T-helper 17 cell (primary cell): ENCODE data around the gene PEX5. TPM values are rescaled to one million over a fixed set of nuclear protein-coding genes. Genes with fewer than 3 reads are reported as not detected.

Experiments used
- total RNA-seq, 4 donors: library from RNA in 2 of 4; stranded (reverse) in 2 of 4; gene quantifications; one replicate each; pipeline ENCODE4 v1.2.3 and lab custom pipeline; 2022 to 2026

Gene PEX5
- total RNA-seq, 2 donors from 2014 or later = 13.1 to 14.6 TPM

Other genes starting within 250 kb of the PEX5 start
- gene RNU7-1, start 245.9 kb upstream of the PEX5 start, total RNA-seq = not detected
- 100 to 1,000 TPM; 192 to 226 TPM for gene C12orf57, start 245.7 kb upstream of the PEX5 start, total RNA-seq
- gene PTPN6, start 238.3 kb upstream of the PEX5 start, total RNA-seq = 100 to 1,000 TPM; 115 to 177 TPM
- 100 to 1,000 TPM; 145 to 150 TPM for gene PHB2, start 219.0 kb upstream of the PEX5 start, total RNA-seq
- gene EMG1, start 218.8 kb upstream of the PEX5 start, total RNA-seq = 10 to 100 TPM; 36.2 to 36.9 TPM
- 10 to 100 TPM; 34.3 to 45.2 TPM for gene LPCAT3, start 171.2 kb upstream of the PEX5 start, total RNA-seq
- 1 to 10 TPM; 2.9 to 3.0 TPM for gene C1S, start 129.0 kb upstream of the PEX5 start, total RNA-seq
- gene C1R, start 97.2 kb upstream of the PEX5 start, total RNA-seq = 1 to 10 TPM; 3.4 to 7.2 TPM
- 10 to 100 TPM; 21.4 to 27.2 TPM for gene C1RL, start 80.5 kb upstream of the PEX5 start, total RNA-seq
- gene RBP5, start 60.8 kb upstream of the PEX5 start, total RNA-seq = not detected
- gene CLSTN3, start 59.3 kb upstream of the PEX5 start, total RNA-seq = 10 to 100 TPM; 45.8 to 62.6 TPM
- not detected for gene ACSM4, start 114.4 kb downstream of the PEX5 start, total RNA-seq